HG03469 (cell line): ENCODE measurements around the gene CROCC.
"Not testable (repeated sequence)": the region's sequence is repeated elsewhere in the genome, so short reads cannot be mapped to it uniquely, and the experiment has no call there.

Experiments
- ATAC-seq: cut with Tn5 transposase; IDR thresholded peaks from one replicate; pipeline ENCODE4 v1.9.1; 2021; ENCODE audit warnings: mild to moderate bottlenecking, moderate library complexity, moderate number of reproducible peaks; ENCODE audit not compliant: unreplicated experiment

CROCC gene, protein sequence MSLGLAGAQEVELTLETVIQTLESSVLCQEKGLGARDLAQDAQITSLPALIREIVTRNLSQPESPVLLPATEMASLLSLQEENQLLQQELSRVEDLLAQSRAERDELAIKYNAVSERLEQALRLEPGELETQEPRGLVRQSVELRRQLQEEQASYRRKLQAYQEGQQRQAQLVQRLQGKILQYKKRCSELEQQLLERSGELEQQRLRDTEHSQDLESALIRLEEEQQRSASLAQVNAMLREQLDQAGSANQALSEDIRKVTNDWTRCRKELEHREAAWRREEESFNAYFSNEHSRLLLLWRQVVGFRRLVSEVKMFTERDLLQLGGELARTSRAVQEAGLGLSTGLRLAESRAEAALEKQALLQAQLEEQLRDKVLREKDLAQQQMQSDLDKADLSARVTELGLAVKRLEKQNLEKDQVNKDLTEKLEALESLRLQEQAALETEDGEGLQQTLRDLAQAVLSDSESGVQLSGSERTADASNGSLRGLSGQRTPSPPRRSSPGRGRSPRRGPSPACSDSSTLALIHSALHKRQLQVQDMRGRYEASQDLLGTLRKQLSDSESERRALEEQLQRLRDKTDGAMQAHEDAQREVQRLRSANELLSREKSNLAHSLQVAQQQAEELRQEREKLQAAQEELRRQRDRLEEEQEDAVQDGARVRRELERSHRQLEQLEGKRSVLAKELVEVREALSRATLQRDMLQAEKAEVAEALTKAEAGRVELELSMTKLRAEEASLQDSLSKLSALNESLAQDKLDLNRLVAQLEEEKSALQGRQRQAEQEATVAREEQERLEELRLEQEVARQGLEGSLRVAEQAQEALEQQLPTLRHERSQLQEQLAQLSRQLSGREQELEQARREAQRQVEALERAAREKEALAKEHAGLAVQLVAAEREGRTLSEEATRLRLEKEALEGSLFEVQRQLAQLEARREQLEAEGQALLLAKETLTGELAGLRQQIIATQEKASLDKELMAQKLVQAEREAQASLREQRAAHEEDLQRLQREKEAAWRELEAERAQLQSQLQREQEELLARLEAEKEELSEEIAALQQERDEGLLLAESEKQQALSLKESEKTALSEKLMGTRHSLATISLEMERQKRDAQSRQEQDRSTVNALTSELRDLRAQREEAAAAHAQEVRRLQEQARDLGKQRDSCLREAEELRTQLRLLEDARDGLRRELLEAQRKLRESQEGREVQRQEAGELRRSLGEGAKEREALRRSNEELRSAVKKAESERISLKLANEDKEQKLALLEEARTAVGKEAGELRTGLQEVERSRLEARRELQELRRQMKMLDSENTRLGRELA (N-terminal part only)

DNA sequence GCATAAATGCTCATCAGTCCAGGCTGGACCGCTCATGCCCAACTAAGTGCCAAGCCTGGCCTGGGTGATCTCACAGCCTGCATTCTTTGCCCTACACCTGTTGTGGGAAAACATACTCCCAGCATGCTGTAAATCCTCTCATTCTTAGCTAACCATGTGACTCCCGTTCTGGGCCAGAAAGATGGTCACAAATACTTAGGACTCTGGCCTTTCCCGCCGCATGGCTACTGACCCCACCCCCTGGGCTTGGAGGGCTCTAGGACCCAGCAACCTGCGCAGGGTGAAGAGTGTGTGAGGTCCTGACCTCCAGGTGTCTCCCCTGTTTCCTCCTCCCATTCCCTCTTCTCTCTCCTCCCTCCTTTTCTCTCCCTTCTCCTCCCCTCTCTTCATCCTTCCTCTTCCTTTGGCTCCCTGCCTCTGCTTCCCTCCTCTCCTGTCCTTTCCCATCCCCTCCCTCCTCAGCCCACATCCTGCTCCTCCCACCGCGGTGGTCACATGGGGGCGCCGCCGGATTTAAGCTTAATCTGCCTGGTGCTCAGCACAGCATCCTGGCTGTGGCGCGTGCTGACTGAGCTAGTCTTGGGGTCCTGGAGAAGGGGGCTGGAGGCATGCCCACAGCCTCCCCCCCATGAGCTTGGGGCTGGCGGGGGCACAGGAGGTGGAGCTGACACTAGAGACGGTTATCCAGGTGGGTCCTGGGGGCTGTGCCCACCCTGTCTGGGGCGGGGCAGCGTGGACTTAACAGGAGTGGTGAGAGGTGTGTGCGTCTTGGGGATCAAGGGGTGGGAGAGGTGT lies at the start of gene CROCC:
Gene CROCC (plus strand): TSS at position 541 of the 795 bp plus-strand sequence. CDS start 88 bp downstream, at position 629.
- no peak for ATAC-seq

- ATAC-seq: not testable (repeated sequence)
These were observed 49.3 kb upstream of the CROCC start for GRCh38 chr1:16872152-16873075.

- not testable (repeated sequence) for ATAC-seq
These were observed 48.5 kb upstream of the CROCC start for GRCh38 chr1:16873076-16873879.

DNA sequence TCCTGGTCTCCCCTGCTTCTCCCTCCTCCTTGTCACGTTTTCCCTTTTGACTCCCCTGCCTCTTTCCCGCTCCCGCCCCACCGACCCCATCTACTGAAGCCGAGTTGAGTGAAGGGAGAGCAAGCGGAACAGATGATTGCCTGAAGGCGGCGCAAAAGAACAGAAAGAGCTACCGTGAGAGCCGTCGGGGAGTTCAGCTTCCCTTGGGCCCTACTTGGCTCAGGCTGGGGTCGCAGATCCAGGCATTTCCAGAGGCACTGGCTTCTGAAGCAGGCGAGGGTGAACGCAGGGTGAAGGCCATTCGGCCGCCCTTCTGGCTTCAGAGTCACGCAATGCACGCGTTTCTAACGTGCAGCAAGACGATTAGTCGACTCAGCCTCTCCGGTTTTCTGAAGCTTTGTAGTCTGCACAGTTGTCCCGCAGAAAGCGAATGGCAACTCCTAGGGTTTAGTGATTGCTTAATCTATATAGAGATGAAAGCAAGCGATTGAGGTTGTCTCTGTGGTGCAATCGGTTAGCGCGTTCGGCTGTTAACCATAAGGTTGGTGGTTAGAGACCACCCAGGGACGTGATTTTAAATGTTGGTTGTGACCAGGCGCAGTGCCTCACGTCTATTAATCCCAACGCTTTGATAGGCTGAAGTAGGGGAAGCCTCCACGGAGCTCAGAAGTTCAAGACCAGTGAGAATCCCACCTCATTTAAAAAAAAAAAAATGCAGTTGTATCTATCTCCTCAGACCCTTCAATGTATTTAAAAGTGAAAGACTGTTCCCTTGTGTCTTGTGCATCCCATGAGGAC lies 46.6 kb upstream of the CROCC start:
- not testable (repeated sequence) for ATAC-seq

DNA sequence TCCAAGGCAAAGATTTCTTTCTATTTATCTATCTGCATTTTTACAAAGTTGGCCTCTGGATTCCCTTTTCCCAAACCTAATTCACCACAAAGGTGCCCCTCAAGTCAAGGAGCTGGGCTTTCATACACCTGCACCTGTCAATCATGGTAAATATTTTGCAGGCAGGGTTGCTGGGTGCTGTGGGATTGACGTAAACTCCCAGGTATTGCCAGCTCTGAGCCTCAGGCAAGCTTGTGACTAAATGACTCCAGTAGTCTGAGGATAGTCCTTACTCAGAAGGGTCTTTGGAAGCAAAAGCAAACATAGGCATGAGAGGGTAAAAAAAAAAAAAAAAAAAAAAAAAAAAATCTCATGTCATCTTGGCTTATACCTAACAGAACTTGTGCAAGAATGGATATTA lies 40.0 kb upstream of the CROCC start:
- not testable (repeated sequence) for ATAC-seq

DNA sequence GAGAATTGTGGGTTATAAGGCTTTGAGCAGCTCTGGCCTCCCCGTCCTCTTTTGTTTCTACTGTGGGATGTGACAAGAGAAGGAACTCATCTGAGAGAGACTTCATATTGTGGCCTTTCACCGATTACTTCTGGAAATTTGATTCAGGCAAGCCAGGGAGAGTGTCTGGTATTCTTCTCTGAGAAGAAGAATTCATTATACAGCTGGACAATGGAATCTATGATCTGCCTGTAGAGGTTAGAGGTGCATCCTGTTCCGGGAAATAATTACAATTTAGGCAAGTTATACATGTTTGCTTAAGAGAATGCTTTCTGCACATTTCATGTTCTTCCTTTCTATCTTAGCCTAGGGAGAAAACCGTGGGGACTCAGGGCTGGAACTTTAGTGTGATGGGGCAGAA lies 38.7 kb upstream of the CROCC start:
- no peak for ATAC-seq

DNA sequence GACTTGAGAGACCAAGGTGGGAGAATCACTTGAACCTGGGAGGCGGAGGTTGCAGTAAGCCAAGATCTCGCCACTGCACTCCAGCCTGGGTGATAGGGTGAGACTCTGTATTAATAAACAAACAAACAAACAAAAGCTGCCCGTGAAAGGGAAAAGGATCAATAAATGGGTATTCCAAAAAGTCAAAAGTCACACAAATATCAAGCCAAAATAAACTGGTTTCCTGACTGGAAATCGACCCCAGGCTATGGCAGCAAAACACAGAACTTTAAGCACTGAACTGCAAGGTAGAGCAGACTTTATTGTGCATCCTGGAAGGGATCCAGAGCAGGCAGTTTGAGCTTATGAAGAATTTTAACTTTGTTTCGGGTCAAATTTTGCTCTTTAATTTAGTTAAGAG lies 37.2 kb upstream of the CROCC start:
- ATAC-seq: not testable (repeated sequence)

- no peak for ATAC-seq
These were observed 34.7 kb upstream of the CROCC start for GRCh38 chr1:16886860-16887605.

GRCh38 chr1:16888860-16889816 lies 32.6 kb upstream of the CROCC start:
- ATAC-seq: no peak

DNA sequence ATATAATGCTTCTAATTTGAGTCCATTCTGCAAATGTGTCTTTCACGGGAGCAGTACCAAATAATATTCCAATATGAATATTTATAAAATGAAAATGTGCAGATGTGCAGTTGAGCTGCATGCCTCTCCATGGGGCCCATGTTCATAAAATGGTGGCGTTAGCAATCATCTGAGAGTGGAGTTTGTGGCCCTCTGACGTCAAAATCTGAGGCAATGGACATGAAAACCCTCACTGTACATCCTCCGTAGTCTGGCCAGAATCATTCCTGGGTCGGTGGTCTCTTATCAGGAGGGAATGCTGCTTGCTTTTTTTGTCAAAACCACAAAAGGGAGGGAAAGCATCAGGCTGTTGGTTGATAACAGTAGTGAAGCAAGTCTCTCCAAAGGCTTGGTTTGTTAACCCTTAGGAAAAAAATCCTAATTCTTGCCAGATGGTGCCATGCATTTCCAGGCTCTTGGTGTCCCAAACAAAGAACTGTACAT lies 31.2 kb upstream of the CROCC start:
- not testable (repeated sequence) for ATAC-seq

GRCh38 chr1:16891057-16891456 lies 30.7 kb upstream of the CROCC start:
- not testable (repeated sequence) for ATAC-seq

GRCh38 chr1:16892978-16893525 lies 28.7 kb upstream of the CROCC start:
- ATAC-seq: not testable (repeated sequence)

GRCh38 chr1:16893796-16894195 lies 27.9 kb upstream of the CROCC start:
- ATAC-seq: not testable (repeated sequence)

DNA sequence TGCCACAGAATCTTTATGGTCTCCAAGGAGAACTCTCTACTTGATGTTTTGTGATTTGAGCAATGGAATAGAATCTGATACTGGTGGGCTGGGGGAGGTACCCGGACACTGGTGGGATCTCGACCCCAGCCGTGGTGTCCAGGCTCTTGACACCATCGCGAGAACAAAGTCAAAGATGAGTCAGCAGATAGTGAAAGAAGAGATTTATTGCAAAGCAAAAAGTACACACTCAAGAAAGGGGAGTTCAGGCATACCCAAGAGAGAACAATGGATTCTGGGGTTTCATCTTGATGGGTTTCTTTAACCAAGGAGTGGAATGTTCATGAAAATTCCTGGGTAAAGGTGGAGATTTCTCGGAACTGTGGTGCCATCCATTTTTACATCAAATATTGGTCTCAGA lies 27.4 kb upstream of the CROCC start:
- ATAC-seq: not testable (repeated sequence)

DNA sequence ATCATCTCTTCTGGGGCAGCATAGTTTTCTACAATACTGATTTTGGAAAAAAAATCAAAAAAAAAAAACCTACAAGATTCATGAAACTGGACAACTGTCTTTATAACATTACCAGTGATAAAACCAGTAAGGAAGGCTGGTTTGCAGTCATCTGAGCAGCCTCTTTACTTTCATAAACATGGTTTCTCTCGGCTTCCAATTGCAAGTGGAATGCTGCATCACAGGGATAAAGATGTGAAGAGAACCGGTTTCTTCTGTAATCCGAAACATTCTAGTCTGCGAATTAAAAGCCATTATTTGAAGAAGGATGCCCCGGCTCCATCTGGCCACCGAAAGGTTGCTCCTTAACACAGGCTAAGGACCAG lies 26.5 kb upstream of the CROCC start:
- not testable (repeated sequence) for ATAC-seq
